Suprapubic skin (tissue), 4 donors: ENCODE data around the gene RXRB.

Source experiments
- CTCF ChIP-seq, 2 donors: fragments of 200-600 bp in 1 of 2; fragments of 450-650 bp in 1 of 2; sonication (generic) in 1 of 2; IDR thresholded peaks; one replicate each; pipeline ENCODE4 v1.5.1; 2016 to 2019; ENCODE audit warnings: antibody characterized with exemption in 2 of 2, mild to moderate bottlenecking in 1 of 2, moderate library complexity in 1 of 2
- POLR2A ChIP-seq, 2 donors: fragments of 450-650 bp; IDR thresholded peaks; one replicate each; pipeline ENCODE4 v1.6.1; 2017; ENCODE audit warnings: antibody characterized with exemption in 2 of 2, mild to moderate bottlenecking in 2 of 2, moderate library complexity in 2 of 2
- POLR2AphosphoS5 ChIP-seq, 3 donors: sonication (generic); formaldehyde crosslinking; IDR thresholded peaks; one replicate each; pipeline ENCODE4 v1.6.1; 2017; ENCODE audit warnings: antibody characterized with exemption in 3 of 3

GRCh38 chr6:33206027-33206863 lies 5.8 kb upstream of the RXRB start:
- no peak for TF ChIP-seq CTCF (IDR thresholded peaks at IDR 0.05)
- no peak for TF ChIP-seq POLR2A (IDR thresholded peaks at IDR 0.05)
- no peak for TF ChIP-seq POLR2AphosphoS5 (IDR thresholded peaks at IDR 0.05)
